H1 (cell line): ENCODE measurements around the gene CYP39A1. TPM values are rescaled to one million over a fixed set of nuclear protein-coding genes. Genes with fewer than 3 reads are reported as not detected.

ENCODE experiments used
- CTCF ChIA-PET: fragments of 300-600 bp; sonication (Branson Sonifier 250); formaldehyde crosslinking; loops from one replicate; lab custom pipeline; 2021; ENCODE audit not compliant: partially characterized antibody; lab: Charles Lee
- POLR2A ChIA-PET: fragments of 300-600 bp; sonication (Branson Sonifier 250); formaldehyde crosslinking; loops from one replicate; lab custom pipeline; 2021; ENCODE audit warnings: inconsistent platforms; ENCODE audit not compliant: partially characterized antibody; lab: Charles Lee
- DNase-seq, 2 experiments: peaks; one replicate each; pipeline versions ENCODE4 v3.0.0 to v3.0.0-alpha.2; 2010 to 2022; ENCODE audit warnings: low spot score in 2 of 2, low read depth in 1 of 2, mixed read lengths in 1 of 2
- FAIRE-seq: peaks from 2 replicates; lab custom pipeline; 2011; peaks lifted over from hg19 to GRCh38; lab: Jason Lieb, UNC
- H2AFZ ChIP-seq: 2 replicates; pipeline ENCODE4 v1.8.1; 2012; ENCODE audit warnings: low read length, inconsistent platforms
- H2AK5ac ChIP-seq: 2 replicates; pipeline ENCODE4 v1.6.1; 2013; ENCODE audit warnings: low read depth, low read length
- H2BK120ac ChIP-seq: replicated peaks from 2 replicates; pipeline ENCODE3; 2013; ENCODE audit warnings: low read depth, low read length, inconsistent platforms
- H2BK12ac ChIP-seq: 2 replicates; pipeline ENCODE4 v1.6.1; 2013; ENCODE audit warnings: low read depth, low read length
- H2BK15ac ChIP-seq: 2 replicates; pipeline ENCODE4 v1.6.1; 2013; ENCODE audit warnings: low read length
- H2BK20ac ChIP-seq: 2 replicates; pipeline ENCODE4 v1.6.1; 2013; ENCODE audit warnings: low read length
- H2BK5ac ChIP-seq: 2 replicates; pipeline ENCODE4 v1.6.1; 2013; ENCODE audit warnings: low read depth, low read length
- H3K14ac ChIP-seq: 2 replicates; pipeline ENCODE4 v1.6.1; 2013; ENCODE audit warnings: inconsistent platforms; ENCODE audit not compliant: insufficient read length
- H3K18ac ChIP-seq: 2 replicates; pipeline ENCODE4 v1.6.1; 2013; ENCODE audit warnings: low read length; ENCODE audit errors: extremely low read depth
- H3K23ac ChIP-seq: 2 replicates; pipeline ENCODE4 v1.6.1; 2013; ENCODE audit warnings: inconsistent platforms; ENCODE audit not compliant: insufficient read length
- H3K23me2 ChIP-seq: 2 replicates; pipeline ENCODE4 v1.6.1; 2013; ENCODE audit warnings: low read depth, low read length
- H3K27ac ChIP-seq: 2 replicates; pipeline ENCODE4 v1.6.1; 2011; ENCODE audit warnings: low read depth, low read length, inconsistent platforms
- H3K27me3 ChIP-seq, 4 experiments: replicated peaks in 1 of 4; 1 replicate in 1 of 4; 2 replicates in 3 of 4; pipeline versions ENCODE4 v1.6.1 to v1.8.1; 2011 to 2013; ENCODE audit warnings: low read length in 3 of 4, mild to moderate bottlenecking in 3 of 4, inconsistent platforms in 2 of 4, mixed read lengths in 2 of 4, moderate library complexity in 1 of 4; ENCODE audit not compliant: control insufficient read depth in 3 of 4, insufficient read depth in 3 of 4; ENCODE audit errors: extremely low read depth in 1 of 4
- H3K36me3 ChIP-seq, 4 experiments: 2 replicates each; pipeline versions ENCODE4 v1.6.1 to v1.8.1; 2011 to 2013; ENCODE audit warnings: mild to moderate bottlenecking in 4 of 4, low read length in 3 of 4, moderate library complexity in 2 of 4, control low read depth in 1 of 4, inconsistent platforms in 1 of 4; ENCODE audit not compliant: insufficient read depth in 4 of 4, control insufficient read depth in 2 of 4
- H3K4ac ChIP-seq: replicated peaks from 2 replicates; pipeline ENCODE3; 2013; ENCODE audit warnings: low read length, low read depth, mixed read lengths, inconsistent platforms; ENCODE audit not compliant: insufficient read length
- H3K4me1 ChIP-seq, 4 experiments: replicated peaks in 1 of 4; 1 replicate in 1 of 4; 2 replicates in 3 of 4; pipeline versions ENCODE4 v1.6.1 to v1.8.1; 2011 to 2013; ENCODE audit warnings: low read length in 3 of 4, inconsistent platforms in 2 of 4, mixed read lengths in 1 of 4; ENCODE audit not compliant: insufficient read depth in 4 of 4, control insufficient read depth in 3 of 4
- H3K4me2 ChIP-seq, 2 experiments: 2 replicates each; pipeline versions ENCODE4 v1.6.1 to v1.8.1; 2011 to 2013; ENCODE audit warnings: low read depth in 2 of 2, low read length in 2 of 2, control low read depth in 1 of 2, inconsistent platforms in 1 of 2, mild to moderate bottlenecking in 1 of 2; ENCODE audit not compliant: insufficient read depth in 1 of 2
- H3K4me3 ChIP-seq, 4 experiments: fragments of 200-600, 300-600 bp in 1 of 4; sonication (generic), shearing (Covaris generic), sonication (Bioruptor Twin) in 1 of 4; 2 replicates each; pipeline versions ENCODE4 v1.5.1 to v1.8.1; 2011 to 2016; ENCODE audit warnings: low read length in 4 of 4, low read depth in 3 of 4, control low read depth in 2 of 4, inconsistent platforms in 2 of 4, mild to moderate bottlenecking in 2 of 4, mixed read lengths in 1 of 4, moderate library complexity in 1 of 4; ENCODE audit not compliant: insufficient read depth in 2 of 4; ENCODE audit errors: extremely low read depth in 1 of 4
- H3K56ac ChIP-seq: replicated peaks from 2 replicates; pipeline ENCODE3; 2013; ENCODE audit warnings: low read depth, mild to moderate bottlenecking, mixed read lengths, low read length, inconsistent platforms; ENCODE audit not compliant: insufficient read length
- H3K79me1 ChIP-seq: 2 replicates; pipeline ENCODE4 v1.6.1; 2013; ENCODE audit warnings: low read depth, low read length, control low read depth
- H3K79me2 ChIP-seq, 2 experiments: 2 replicates each; pipeline versions ENCODE4 v1.6.1 to v1.8.1; 2012 to 2013; ENCODE audit warnings: low read length in 2 of 2, mild to moderate bottlenecking in 2 of 2, inconsistent platforms in 1 of 2; ENCODE audit not compliant: insufficient read depth in 2 of 2, control insufficient read depth in 1 of 2
- H3K9ac ChIP-seq, 4 experiments: replicated peaks in 1 of 4; 1 replicate in 1 of 4; 2 replicates in 3 of 4; pipeline versions ENCODE4 v1.6.1 to v1.8.1; 2011 to 2013; ENCODE audit warnings: low read depth in 3 of 4, low read length in 3 of 4, control low read depth in 2 of 4, mild to moderate bottlenecking in 2 of 4, moderate library complexity in 2 of 4, inconsistent platforms in 1 of 4; ENCODE audit errors: extremely low read depth in 1 of 4
- H3K9me3 ChIP-seq, 2 experiments: 2 replicates each; pipeline versions ENCODE4 v1.6.1 to v1.8.1; 2012 to 2013; ENCODE audit warnings: mild to moderate bottlenecking in 2 of 2, moderate library complexity in 2 of 2, control low read depth in 1 of 2, inconsistent platforms in 1 of 2, low read depth in 1 of 2, low read length in 1 of 2, mixed read lengths in 1 of 2; ENCODE audit not compliant: insufficient read depth in 2 of 2
- H4K20me1 ChIP-seq, 2 experiments: replicated peaks in 1 of 2; 2 replicates each; pipeline versions ENCODE3 to v1.8.1; 2011 to 2013; ENCODE audit warnings: inconsistent platforms in 2 of 2, low read length in 2 of 2, mild to moderate bottlenecking in 1 of 2; ENCODE audit not compliant: insufficient read depth in 2 of 2, control insufficient read depth in 1 of 2
- H4K5ac ChIP-seq: 2 replicates; pipeline ENCODE4 v1.6.1; 2013; ENCODE audit warnings: low read length, low read depth, mixed read lengths, inconsistent platforms; ENCODE audit not compliant: insufficient read length
- H4K8ac ChIP-seq: 2 replicates; pipeline ENCODE4 v1.8.0; 2013; ENCODE audit warnings: mild to moderate bottlenecking, moderate library complexity, low read length, inconsistent platforms; ENCODE audit not compliant: insufficient read depth; ENCODE audit errors: extremely low read depth
- H4K91ac ChIP-seq: replicated peaks from 2 replicates; pipeline ENCODE3; 2013; ENCODE audit warnings: low read length, mixed read lengths, inconsistent platforms; ENCODE audit not compliant: insufficient read length
- BACH1 ChIP-seq: IDR thresholded peaks from 2 replicates; pipeline ENCODE4 v1.6.1; 2012; ENCODE audit warnings: low read length, improper control_type of control experiment
- BCL11A ChIP-seq, 2 experiments: IDR thresholded peaks; one replicate each; pipeline ENCODE4 v1.6.1; 2011; ENCODE audit warnings: low read depth in 2 of 2, low read length in 2 of 2, mild to moderate bottlenecking in 2 of 2
- RAD21 ChIP-seq, 2 experiments: IDR thresholded peaks in 1 of 2; conservative IDR thresholded peaks in 1 of 2; 2 replicates each; pipeline ENCODE4 v1.6.1; 2011; ENCODE audit warnings: low read depth in 2 of 2, low read length in 2 of 2, improper control_type of control experiment in 1 of 2, inconsistent platforms in 1 of 2, mild to moderate bottlenecking in 1 of 2, moderate library complexity in 1 of 2
- SAP30 ChIP-seq: fragments of 300-600 bp; sonication (generic); IDR thresholded peaks from 2 replicates; pipeline ENCODE4 v1.7.1; 2012; ENCODE audit warnings: low read length, moderate library complexity, mild to moderate bottlenecking, inconsistent platforms; ENCODE audit not compliant: insufficient read depth, insufficient replicate concordance
- SP1 ChIP-seq: IDR thresholded peaks from 2 replicates; pipeline ENCODE4 v1.6.1; 2011; ENCODE audit warnings: low read depth, low read length
- SRF ChIP-seq: IDR thresholded peaks from 2 replicates; pipeline ENCODE4 v1.6.1; 2011; ENCODE audit warnings: mild to moderate bottlenecking, low read depth, low read length, moderate library complexity
- TAF1 ChIP-seq: IDR thresholded peaks from 2 replicates; pipeline ENCODE4 v1.6.1; 2011; ENCODE audit warnings: mild to moderate bottlenecking, low read depth, low read length
- polyA plus RNA-seq, 7 experiments: library from polyadenylated mRNA; depleted of rRNA in 3 of 7; stranded (reverse) in 5 of 7; unstranded in 2 of 7; fragments of >200 nt in 5 of 7; fragments of 200-250 nt in 2 of 7; gene quantifications; 1 replicate in 5 of 7; 2 replicates in 1 of 7; 4 replicates in 1 of 7; pipeline versions ENCODE4 v1.2.1 to v1.2.3, GENCODE V29; 2011 to 2013; ENCODE audit warnings: missing spikeins in 2 of 7, mixed read lengths in 2 of 7
- total RNA-seq: library from RNA; stranded (reverse); fragmentation: NEBNext Ultra II Directional; extraction: Animal tissue kit (Norgen Biotek cat#: 25700); gene quantifications from 2 replicates; pipeline ENCODE4 v1.2.1, GENCODE V29; 2021

CYP39A1 gene
- total and polyA plus RNA-seq, 2 of the 8 experiments (the other 6 are each of a cell fraction or from before 2014, with no cell fraction given) = 0.71 to 2.4 TPM

DNA sequence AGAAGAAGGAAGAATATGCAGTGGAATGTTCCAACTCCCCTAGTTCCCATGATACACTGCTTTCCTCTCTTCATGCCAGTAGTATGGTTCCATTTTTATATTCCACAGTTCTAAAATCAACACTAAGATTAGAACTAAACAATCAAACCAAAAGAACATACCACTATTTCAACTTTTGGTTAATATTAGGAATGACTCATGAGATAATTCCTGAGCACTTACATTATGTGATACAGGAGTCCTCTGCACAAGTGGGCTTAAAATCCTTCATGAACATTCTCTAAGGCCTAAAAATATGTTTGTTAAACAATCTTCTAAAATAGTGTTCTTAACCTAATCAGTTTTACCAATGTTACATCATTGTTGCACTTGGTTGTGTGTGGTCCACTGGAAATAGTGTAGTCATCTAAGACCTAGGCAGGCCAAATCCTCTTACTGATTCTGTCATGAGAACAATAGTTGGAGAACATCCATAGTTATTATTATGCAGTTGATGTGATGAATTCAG is 131.1 kb downstream of the CYP39A1 start:
- no peak for FAIRE-seq
- Histone ChIP-seq H3K36me3 (no peaks in the 10 kb centered on the region), H3K27ac (no peak overlapping the region), H3K23ac (no peak overlapping the region), H2BK120ac (no peak overlapping the region), H3K4me1 (no peaks in the 10 kb centered on the region), H3K4ac (no peak overlapping the region), H3K4me2 (no peak overlapping the region), H2AK5ac (no peak overlapping the region), H3K56ac (no peak overlapping the region), H4K8ac (no peak overlapping the region), H3K9me3 (no peaks in the 10 kb centered on the region), H3K23me2 (no peaks in the 10 kb centered on the region; the same call in 1 of the 2 replicates), H2AFZ (no peak overlapping the region), H3K4me3 (no peak overlapping the region), H4K5ac (no peak overlapping the region), H3K79me1 (no peaks in the 10 kb centered on the region), H2BK12ac (no peak overlapping the region), H4K20me1 (no peaks in the 10 kb centered on the region), H3K27me3 (no peaks in the 10 kb centered on the region), H3K9ac (no peak overlapping the region), H2BK5ac (no peak overlapping the region), H3K18ac (no peak overlapping the region), H3K79me2 (no peaks in the 10 kb centered on the region), H4K91ac (no peak overlapping the region), H2BK20ac (no peak overlapping the region), H2BK15ac (no peak overlapping the region), H3K14ac (no peak overlapping the region)
- DNase-seq = no peak
- TF ChIP-seq BACH1 (no peak), BCL11A (IDR thresholded peaks at IDR 0.05; ENCODE audit: low read depth in 2 of 2, low read length in 2 of 2) (no peak), SAP30 (no peak), SP1 (no peak), RAD21 (IDR thresholded peaks at IDR 0.05 in 1 of 2, conservative IDR thresholded peaks at IDR 0.05 in 1 of 2; ENCODE audit: low read depth in 2 of 2, low read length in 2 of 2) (no peak), SRF (no peak), TAF1 (no peak)
- POLR2A ChIA-PET = no interaction called here
- CTCF ChIA-PET = no interaction called here
